Lower lobe of right lung (tissue), 2 donors: ENCODE data around the gene VANGL2. TPM values are rescaled to one million over a fixed set of nuclear protein-coding genes. Genes with fewer than 3 reads are reported as not detected.

Source experiments
- ATAC-seq, 2 donors: fragments of 200-7000 bp; cut with Tn5 transposase; one replicate each; pipeline ENCODE4 v1.9.1; 2020 to 2022; ENCODE audit warnings: mild to moderate bottlenecking in 2 of 2, moderate library complexity in 2 of 2
- DNase-seq: peaks from one replicate; pipeline ENCODE4 v3.0.0-alpha.2; 2020
- H3K27ac ChIP-seq: fragments of 200-600 bp; one replicate; pipeline ENCODE4 v1.8.0; 2022
- H3K27me3 ChIP-seq: fragments of 200-600 bp; one replicate; pipeline ENCODE4 v1.8.0; 2022; ENCODE audit warnings: low read depth
- H3K36me3 ChIP-seq: fragments of 200-600 bp; one replicate; pipeline ENCODE4 v1.8.0; 2022; ENCODE audit warnings: mild to moderate bottlenecking
- H3K4me1 ChIP-seq: fragments of 200-600 bp; one replicate; pipeline ENCODE4 v1.8.0; 2022
- H3K4me3 ChIP-seq: fragments of 200-600 bp; one replicate; pipeline ENCODE4 v1.8.0; 2022; ENCODE audit warnings: mild to moderate bottlenecking
- H3K9me3 ChIP-seq: fragments of 200-600 bp; one replicate; pipeline ENCODE4 v1.8.0; 2022
- CTCF ChIP-seq: fragments of 200-600 bp; IDR thresholded peaks from one replicate; pipeline ENCODE4 v1.8.0; 2022; ENCODE audit warnings: antibody characterized with exemption, mild to moderate bottlenecking
- intact Hi-C: fragments of 100-400 bp; cut with DNase I; formaldehyde crosslinking; loops from one replicate; pipeline ENCODE4 v1.11.0; 2022
- total RNA-seq: library from RNA; stranded (reverse); fragmentation: NEBNext Ultra II Directional; extraction: Animal tissue kit (Norgen Biotek cat#: 25700); gene quantifications from one replicate; pipeline ENCODE4 v1.2.1, GENCODE V29; 2021
- donor health status: DM: no; HTN: yes; CAD: no; lungs with severe emphysema.

VANGL2 gene
- total RNA-seq, 1 donor from 2014 or later = 7.5 TPM

GRCh38 chr1:160437432-160438316 is 37.3 kb downstream of the VANGL2 start:
- Histone ChIP-seq H3K4me1 (peaks cover 7% of the 10 kb centered on the region), H3K4me3 (peak overlapping the region; percentile 8), H3K36me3 (no peaks in the 10 kb centered on the region), H3K27me3 (no peaks in the 10 kb centered on the region), H3K9me3 (no peaks in the 10 kb centered on the region), H3K27ac (peak overlapping the region; percentile 56)
- DNase-seq (no peak), ATAC-seq (peak; percentile 32 to 58)
- no peak for TF ChIP-seq CTCF
- intact Hi-C loops = no loop called here

- peak overlapping the region; percentile 8 for H3K4me3 ChIP-seq
- H3K4me1 ChIP-seq = peaks cover 4% of the 10 kb centered on the region
- DNase-seq = no peak
- ATAC-seq = no peak
- no peak for TF ChIP-seq CTCF
- H3K36me3 ChIP-seq = no peaks in the 10 kb centered on the region
- H3K27me3 ChIP-seq = no peaks in the 10 kb centered on the region
- intact Hi-C loops = no loop called here
- no peaks in the 10 kb centered on the region for H3K9me3 ChIP-seq
- peak overlapping the region; percentile 56 for H3K27ac ChIP-seq
Observed at GRCh38 chr1:160438317-160438918, 38.1 kb downstream of the VANGL2 start.

GRCh38 chr1:160438935-160439334 is 38.6 kb downstream of the VANGL2 start:
- ATAC-seq (no peak), DNase-seq (no peak)
- no peaks in the 10 kb centered on the region for H3K36me3 ChIP-seq
- H3K4me3 ChIP-seq = no peak overlapping the region
- no peaks in the 10 kb centered on the region for H3K9me3 ChIP-seq
- no peak overlapping the region for H3K27ac ChIP-seq
- intact Hi-C loops = no loop called here
- no peak for TF ChIP-seq CTCF
- H3K27me3 ChIP-seq = no peaks in the 10 kb centered on the region
- peaks cover 4% of the 10 kb centered on the region for H3K4me1 ChIP-seq

- intact Hi-C loops = no loop called here
- TF ChIP-seq CTCF = no peak
- H3K4me3 ChIP-seq = no peak overlapping the region
- H3K36me3 ChIP-seq = no peaks in the 10 kb centered on the region
- no peaks in the 10 kb centered on the region for H3K9me3 ChIP-seq
- DNase-seq (no peak), ATAC-seq (no peak)
- peaks cover 4% of the 10 kb centered on the region for H3K4me1 ChIP-seq
- no peak overlapping the region for H3K27ac ChIP-seq
- H3K27me3 ChIP-seq = no peaks in the 10 kb centered on the region
Observed at GRCh38 chr1:160439718-160440117, 39.4 kb downstream of the VANGL2 start.

- DNase-seq (no peak), ATAC-seq (no peak)
- no peaks in the 10 kb centered on the region for H3K4me1 ChIP-seq
- intact Hi-C loops = no loop called here
- no peaks in the 10 kb centered on the region for H3K36me3 ChIP-seq
- H3K27ac ChIP-seq = no peak overlapping the region
- no peaks in the 10 kb centered on the region for H3K27me3 ChIP-seq
- no peak overlapping the region for H3K4me3 ChIP-seq
- no peaks in the 10 kb centered on the region for H3K9me3 ChIP-seq
- no peak for TF ChIP-seq CTCF
Observed at GRCh38 chr1:160446945-160447600, 46.7 kb downstream of the VANGL2 start.
